Chondrocyte (in vitro differentiated cells): ENCODE results near the gene GPR152. TPM values are rescaled to one million over a fixed set of nuclear protein-coding genes. Genes with fewer than 3 reads are reported as not detected.

Source experiments
- DNase-seq: peaks from one replicate; pipeline ENCODE4 v3.0.0; 2021; ENCODE audit warnings: mixed read lengths, low spot score
- H3K27ac Mint-ChIP-seq: one replicate; pipeline ENCODE4 v1.8.0; 2021; ENCODE audit warnings: mild to moderate bottlenecking, moderate library complexity, mixed read lengths; ENCODE audit not compliant: unreplicated experiment
- H3K27me3 Mint-ChIP-seq: 2 replicates; pipeline ENCODE4 v1.8.0; 2021; ENCODE audit warnings: low read depth, mixed read lengths
- H3K36me3 Mint-ChIP-seq: 2 replicates; pipeline ENCODE4 v1.8.0; 2021; ENCODE audit warnings: low read depth, mixed read lengths
- H3K4me1 Mint-ChIP-seq: 2 replicates; pipeline ENCODE4 v1.8.0; 2021; ENCODE audit warnings: low read depth, mild to moderate bottlenecking, mixed read lengths
- H3K4me3 Mint-ChIP-seq: one replicate; pipeline ENCODE4 v1.8.0; 2021; ENCODE audit warnings: mild to moderate bottlenecking, moderate library complexity, mixed read lengths; ENCODE audit not compliant: unreplicated experiment
- H3K9me3 Mint-ChIP-seq: 2 replicates; pipeline ENCODE4 v1.8.0; 2021; ENCODE audit warnings: low read depth, mixed read lengths
- total RNA-seq: library from RNA; stranded (reverse); gene quantifications from 3 replicates; pipeline ENCODE4 v1.2.1, GENCODE V29; 2021
- TF ChIP-seq, protein P1 (sequence below): fragments of 200-600 bp; sonication (generic); IDR thresholded peaks from 2 replicates; pipeline ENCODE4 v1.5.0; 2021; ENCODE audit warnings: antibody characterized with exemption, mild to moderate bottlenecking, moderate library complexity

The GPR152 gene
- total RNA-seq, 1 donor from 2014 or later, result not detected

DNA sequence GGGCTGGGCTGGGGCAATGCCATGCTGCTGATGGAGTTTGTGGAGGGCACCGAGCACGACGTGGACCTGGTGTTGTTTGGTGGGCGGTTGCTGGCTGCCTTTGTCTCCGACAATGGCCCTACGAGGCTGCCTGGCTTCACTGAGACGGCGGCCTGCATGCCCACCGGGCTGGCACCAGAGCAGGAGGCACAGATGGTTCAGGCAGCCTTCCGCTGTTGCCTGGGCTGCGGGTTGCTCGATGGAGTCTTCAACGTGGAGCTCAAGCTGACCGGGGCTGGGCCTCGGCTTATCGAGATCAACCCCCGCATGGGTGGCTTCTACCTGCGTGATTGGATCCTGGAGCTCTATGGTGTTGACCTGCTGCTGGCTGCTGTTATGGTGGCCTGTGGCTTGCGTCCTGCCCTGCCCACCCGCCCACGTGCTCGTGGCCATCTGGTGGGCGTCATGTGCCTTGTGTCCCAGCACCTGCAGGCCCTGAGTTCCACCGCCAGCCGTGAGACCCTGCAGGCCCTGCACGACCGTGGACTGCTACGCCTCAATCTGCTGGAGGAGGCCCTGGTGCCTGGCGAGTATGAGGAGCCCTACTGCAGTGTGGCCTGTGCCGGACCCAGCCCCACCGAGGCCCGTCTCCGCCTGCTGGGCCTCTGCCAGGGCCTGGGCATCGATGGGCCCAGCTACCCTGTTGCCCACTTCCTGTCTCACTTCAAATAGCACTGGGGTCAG, 28.5 kb downstream of the GPR152 start:
- Mint-ChIP-seq H3K27me3 (no peaks in the 10 kb centered on the region), H3K9me3 (no peaks in the 10 kb centered on the region), H3K27ac (no peak overlapping the region), H3K4me3 (no peak overlapping the region), H3K36me3 (no peaks in the 10 kb centered on the region), H3K4me1 (peaks cover 16% of the 10 kb centered on the region)
- TF ChIP-seq, protein P1, sequence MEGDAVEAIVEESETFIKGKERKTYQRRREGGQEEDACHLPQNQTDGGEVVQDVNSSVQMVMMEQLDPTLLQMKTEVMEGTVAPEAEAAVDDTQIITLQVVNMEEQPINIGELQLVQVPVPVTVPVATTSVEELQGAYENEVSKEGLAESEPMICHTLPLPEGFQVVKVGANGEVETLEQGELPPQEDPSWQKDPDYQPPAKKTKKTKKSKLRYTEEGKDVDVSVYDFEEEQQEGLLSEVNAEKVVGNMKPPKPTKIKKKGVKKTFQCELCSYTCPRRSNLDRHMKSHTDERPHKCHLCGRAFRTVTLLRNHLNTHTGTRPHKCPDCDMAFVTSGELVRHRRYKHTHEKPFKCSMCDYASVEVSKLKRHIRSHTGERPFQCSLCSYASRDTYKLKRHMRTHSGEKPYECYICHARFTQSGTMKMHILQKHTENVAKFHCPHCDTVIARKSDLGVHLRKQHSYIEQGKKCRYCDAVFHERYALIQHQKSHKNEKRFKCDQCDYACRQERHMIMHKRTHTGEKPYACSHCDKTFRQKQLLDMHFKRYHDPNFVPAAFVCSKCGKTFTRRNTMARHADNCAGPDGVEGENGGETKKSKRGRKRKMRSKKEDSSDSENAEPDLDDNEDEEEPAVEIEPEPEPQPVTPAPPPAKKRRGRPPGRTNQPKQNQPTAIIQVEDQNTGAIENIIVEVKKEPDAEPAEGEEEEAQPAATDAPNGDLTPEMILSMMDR, result no peak
- DNase-seq, result peak; percentile 85

DNA sequence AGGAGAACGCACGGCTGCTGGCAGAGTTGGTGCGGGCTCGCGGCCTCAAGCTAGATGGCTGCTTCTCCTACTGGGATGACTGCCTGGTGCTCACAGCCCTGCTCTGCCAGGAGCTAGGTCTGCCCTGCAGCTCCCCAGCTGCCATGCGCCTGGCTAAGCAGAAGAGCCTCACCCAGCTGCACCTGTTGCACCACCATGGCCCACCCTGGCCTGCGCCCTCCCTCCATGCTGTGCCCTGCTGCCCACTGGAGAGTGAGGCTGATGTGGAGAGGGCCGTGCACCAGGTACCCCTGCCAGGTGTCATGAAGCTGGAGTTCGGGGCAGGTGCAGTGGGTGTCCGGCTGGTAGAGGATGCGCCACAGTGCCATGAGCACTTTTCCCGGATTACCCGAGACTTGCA, 29.1 kb downstream of the GPR152 start:
- no peak overlapping the region for H3K27ac Mint-ChIP-seq
- peaks cover 11% of the 10 kb centered on the region for H3K4me1 Mint-ChIP-seq
- no peaks in the 10 kb centered on the region for H3K36me3 Mint-ChIP-seq
- no peak overlapping the region for H3K4me3 Mint-ChIP-seq
- no peaks in the 10 kb centered on the region for H3K27me3 Mint-ChIP-seq
- no peaks in the 10 kb centered on the region for H3K9me3 Mint-ChIP-seq
- no peak for DNase-seq
- TF ChIP-seq, protein P1, result no peak

DNA sequence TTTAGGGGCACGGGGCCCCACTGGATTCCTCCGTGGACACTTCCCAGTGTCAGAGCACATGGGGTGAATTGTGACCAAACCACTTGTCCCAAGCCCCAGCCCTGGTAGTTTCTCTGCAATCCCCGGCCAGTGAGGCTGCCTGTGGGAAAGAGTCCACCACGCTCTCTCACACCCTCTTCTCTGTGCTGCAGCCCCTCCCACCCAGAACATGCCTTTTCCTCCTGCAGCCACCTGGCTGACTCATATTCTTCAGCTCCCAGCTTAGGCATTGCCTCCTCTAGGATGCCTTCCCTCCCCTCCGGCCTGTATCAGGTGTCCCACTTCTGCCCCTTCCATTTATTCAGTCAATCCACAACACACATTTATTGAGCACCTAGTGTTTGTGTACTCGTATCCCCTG, 29.6 kb downstream of the GPR152 start:
- TF ChIP-seq, protein P1, result no peak
- no peak overlapping the region for H3K4me3 Mint-ChIP-seq
- H3K4me1 Mint-ChIP-seq, result peaks cover 8% of the 10 kb centered on the region
- no peaks in the 10 kb centered on the region for H3K27me3 Mint-ChIP-seq
- DNase-seq, result no peak
- no peak overlapping the region for H3K27ac Mint-ChIP-seq
- no peaks in the 10 kb centered on the region for H3K36me3 Mint-ChIP-seq
- H3K9me3 Mint-ChIP-seq, result no peaks in the 10 kb centered on the region

DNA sequence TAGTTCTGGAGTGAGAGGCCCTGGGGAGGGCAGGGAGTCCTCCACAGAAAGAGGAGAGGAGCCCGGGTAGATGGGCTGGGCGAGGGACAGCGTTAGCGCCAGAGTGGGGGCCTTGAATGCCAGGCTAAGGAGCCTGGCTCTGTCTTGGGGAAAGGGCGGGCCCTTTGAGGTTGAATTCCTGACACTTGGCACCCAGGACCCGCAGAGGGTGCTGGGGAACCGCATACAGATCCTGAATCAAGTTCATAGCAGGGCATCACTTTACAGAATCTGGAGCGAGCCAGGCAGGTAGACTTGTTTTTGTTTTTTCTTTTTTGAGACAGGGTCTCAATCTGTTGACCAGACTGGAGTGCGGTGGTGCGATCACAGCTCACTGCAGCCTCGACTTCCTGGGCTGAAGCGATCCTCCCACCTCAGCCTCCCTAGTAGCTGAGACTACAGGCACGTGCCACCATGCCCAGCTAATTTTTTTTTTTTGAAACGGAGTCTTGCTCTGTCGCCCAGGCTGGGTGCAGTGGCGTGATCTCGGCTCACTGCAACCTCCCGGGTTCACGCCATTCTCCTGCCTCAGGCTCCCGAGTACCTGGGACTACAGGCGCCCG, 31.0 kb downstream of the GPR152 start:
- Mint-ChIP-seq H3K9me3 (no peaks in the 10 kb centered on the region), H3K4me1 (peaks cover 11% of the 10 kb centered on the region), H3K27ac (no peak overlapping the region)

DNA sequence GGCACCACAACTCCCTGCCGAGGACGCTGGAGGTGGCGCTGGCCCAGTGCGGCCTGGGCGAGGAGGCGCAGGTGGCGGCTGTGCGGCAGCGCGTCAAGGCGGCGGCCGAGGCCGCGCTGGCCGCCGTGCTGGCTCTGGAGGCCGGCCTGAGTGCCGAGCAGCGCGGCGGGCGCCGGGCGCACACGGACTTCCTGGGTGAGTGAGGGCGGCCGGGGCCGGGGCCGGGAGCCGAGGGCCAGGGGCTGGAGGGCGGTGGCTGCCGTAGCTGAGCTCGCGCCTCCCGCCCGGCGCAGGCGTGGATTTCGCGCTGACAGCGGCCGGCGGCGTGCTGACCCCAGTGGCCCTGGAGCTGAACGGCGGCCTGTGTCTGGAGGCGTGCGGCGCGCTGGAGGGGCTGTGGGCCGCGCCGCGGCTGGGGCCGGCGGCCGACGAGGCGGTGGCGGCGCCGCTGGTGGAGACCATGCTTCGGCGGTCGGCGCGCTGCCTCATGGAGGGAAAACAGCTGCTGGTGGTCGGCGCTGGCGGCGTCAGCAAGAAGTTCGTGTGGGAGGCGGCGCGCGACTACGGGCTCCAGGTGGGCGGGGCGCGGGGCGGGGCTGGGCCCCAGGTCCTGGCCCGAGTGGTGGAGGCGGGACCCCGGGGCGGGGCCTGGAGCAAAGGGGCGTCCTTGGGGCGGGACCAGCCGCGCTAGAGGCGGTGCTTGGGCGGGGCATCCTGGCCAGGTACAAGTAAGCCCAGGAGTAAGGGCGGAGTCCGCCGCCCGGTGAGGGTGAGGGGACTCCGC, 31.7 kb downstream of the GPR152 start:
- DNase-seq, result no peak
- Mint-ChIP-seq H3K27me3 (no peaks in the 10 kb centered on the region), H3K27ac (no peak overlapping the region)

More for the DNA sequence above, 31.0 kb downstream of the GPR152 start:
- no peak for DNase-seq
- H3K36me3 Mint-ChIP-seq, result no peaks in the 10 kb centered on the region
- no peaks in the 10 kb centered on the region for H3K27me3 Mint-ChIP-seq
- TF ChIP-seq, protein P1, result no peak
- peak overlapping the region; percentile 67 for H3K4me3 Mint-ChIP-seq

More for the DNA sequence above, 31.7 kb downstream of the GPR152 start:
- peaks cover 17% of the 10 kb centered on the region for H3K4me1 Mint-ChIP-seq
- H3K9me3 Mint-ChIP-seq, result no peaks in the 10 kb centered on the region
- no peaks in the 10 kb centered on the region for H3K36me3 Mint-ChIP-seq
- TF ChIP-seq, protein P1, result no peak
- H3K4me3 Mint-ChIP-seq, result peak overlapping the region; percentile 67
